ENCODE measurements around the gene ZNF862. TPM values are rescaled to one million over a fixed set of nuclear protein-coding genes. Genes with fewer than 3 reads are reported as not detected.

Gene ZNF862
- polyA plus RNA-seq, 1 of the 3 experiments (the other 2 are of a cell fraction): 17.3 TPM

DNA sequence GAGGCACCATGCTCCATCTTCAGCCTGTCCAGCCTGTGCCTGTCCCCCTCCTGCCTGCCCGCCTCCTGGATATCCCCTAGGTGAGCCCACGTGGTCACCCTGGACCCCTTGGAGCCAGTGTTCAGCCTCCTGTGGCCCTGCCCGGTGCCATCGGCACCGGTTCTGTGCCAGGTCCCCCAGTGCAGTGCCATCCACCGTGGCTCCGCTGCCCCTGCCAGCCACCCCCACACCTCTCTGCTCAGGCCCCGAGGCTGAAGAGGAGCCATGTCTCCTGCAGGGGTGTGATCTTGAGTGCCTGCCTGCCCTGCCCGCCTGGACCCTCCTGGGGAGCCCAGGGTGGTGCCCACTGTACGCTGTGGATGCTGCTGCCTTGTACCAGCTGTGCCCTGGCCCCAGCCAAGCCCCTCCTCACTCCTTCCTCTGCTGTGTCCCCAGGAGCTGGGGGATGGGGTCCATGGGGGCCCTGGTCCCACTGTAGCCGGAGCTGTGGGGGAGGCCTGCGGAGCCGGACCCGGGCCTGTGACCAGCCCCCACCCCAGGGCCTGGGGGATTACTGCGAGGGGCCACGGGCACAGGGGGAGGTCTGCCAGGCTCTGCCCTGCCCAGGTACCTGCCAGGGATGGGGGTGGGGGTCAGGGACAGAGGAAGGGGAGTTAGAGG, 26.2 kb upstream of the ZNF862 start:
- H3K27ac ChIP-seq (ENCODE audit: low read depth in 2 of 2, low read length in 1 of 2): no peak overlapping the region
- H3K9ac ChIP-seq: no peak overlapping the region
- H3K4me1 ChIP-seq (ENCODE audit: control insufficient read depth in 1 of 2, insufficient read depth in 2 of 2, low read depth in 1 of 2, low read length in 1 of 2): peaks cover 0 to 4% of the 10 kb centered on the region in 2 experiments; a peak in 1 of 4 replicates
- no peaks in the 10 kb centered on the region for H3K9me3 ChIP-seq
- no peak overlapping the region for H3K4me2 ChIP-seq
- no peaks in the 10 kb centered on the region for H3K9me2 ChIP-seq
- DNase-seq: no peak
- H3K36me3 ChIP-seq (replicated peaks in 1 of 2; ENCODE audit: control insufficient read depth in 1 of 2, insufficient read depth in 2 of 2, low read length in 1 of 2): no peaks in the 10 kb centered on the region
- WGBS (ENCODE audit: low lambda C conversion rate): 71% methylated on average over 8 of the region's 16 CpGs
- no peaks in the 10 kb centered on the region for H3F3A ChIP-seq (replicated peaks; ENCODE audit: insufficient read depth)
- no peak overlapping the region for H3K4me3 ChIP-seq (ENCODE audit: low read depth in 2 of 2, low read length in 1 of 2)
- peaks cover under 1% of the 10 kb centered on the region; the same call in 1 of the 2 replicates for H3K27me3 ChIP-seq (ENCODE audit: insufficient read depth)
- ChIA-PET CTCF (interaction anchor here (1.0 to 8.2 kb wide), 5 partner anchors 8 to 31 kb away, joined by 3 to 189 read pairs (median 5); no protein-coding TSS in a partner anchor), POLR2A (no interaction called here)
- H2AFZ ChIP-seq (ENCODE audit: low read depth): no peak overlapping the region
- TF ChIP-seq REST (IDR thresholded peaks at IDR 0.05; ENCODE audit: low read depth, low read length): no peak
- no peak for TF ChIP-seq IRF3 (IDR thresholded peaks at IDR 0.05; ENCODE audit: low read depth, low read length)
- no peak for TF ChIP-seq MXI1 (IDR thresholded peaks at IDR 0.05; ENCODE audit: low read depth, low read length)
- no peak for TF ChIP-seq TCF12 (IDR thresholded peaks at IDR 0.05)
- TF ChIP-seq JUND (IDR thresholded peaks at IDR 0.05): no peak
- no peak for TF ChIP-seq USF1 (IDR thresholded peaks at IDR 0.05; ENCODE audit: borderline replicate concordance, low read depth)
- no peak for TF ChIP-seq FOXJ3 (CRISPR knock-in tag; IDR thresholded peaks at IDR 0.05)
- TF ChIP-seq GATA2 (CRISPR knock-in tag; IDR thresholded peaks at IDR 0.05): no peak
- TF ChIP-seq FOSL2 (IDR thresholded peaks at IDR 0.05; ENCODE audit: borderline replicate concordance, low read depth): no peak
- TF ChIP-seq PBX3 (IDR thresholded peaks at IDR 0.05): no peak
- no peaks in the 10 kb centered on the region for H3K79me2 ChIP-seq (ENCODE audit: insufficient read depth)
- H4K20me1 ChIP-seq (ENCODE audit: insufficient read depth): no peaks in the 10 kb centered on the region
